HT1080 (cell line): Measurements from ENCODE around the gene PALM3. TPM values are rescaled to one million over a fixed set of nuclear protein-coding genes. Genes with fewer than 3 reads are reported as not detected.

Experiments used
- total RNA-seq: library from RNA; depleted of rRNA; stranded (reverse); fragments of >200 nt; shearing (Covaris generic); gene quantifications from 2 replicates; pipeline ENCODE4 v1.2.3, GENCODE V29; 2014; rRNA removed

Gene PALM3
- total RNA-seq, 1 experiment from 2014 or later = 3.9 TPM

Other genes starting within 250 kb of the PALM3 start
- not detected in 2 replicates for gene NANOS3, start 184.9 kb downstream of the PALM3 start, total RNA-seq
- 2.0 and 3.3 TPM in 2 replicates for gene BRME1, start 156.0 kb downstream of the PALM3 start, total RNA-seq
- gene CC2D1A, start 155.9 kb downstream of the PALM3 start, total RNA-seq = 16.8 and 19.7 TPM in 2 replicates
- 0.23 and 0.37 TPM in 2 replicates for gene PODNL1, start 123.7 kb downstream of the PALM3 start, total RNA-seq
- gene DCAF15, start 109.6 kb downstream of the PALM3 start, total RNA-seq = 35.0 and 44.0 TPM in 2 replicates
- gene RFX1, start 55.8 kb downstream of the PALM3 start, total RNA-seq = 3.1 and 3.8 TPM in 2 replicates
- gene RLN3, start 33.9 kb downstream of the PALM3 start, total RNA-seq = not detected in 2 replicates
- 20.7 and 22.6 TPM in 2 replicates for gene IL27RA, start 30.3 kb downstream of the PALM3 start, total RNA-seq
- gene MISP3, start 10.7 kb upstream of the PALM3 start, total RNA-seq = 1.4 and 1.5 TPM in 2 replicates
- 0.23 TPM in 1 of 2 replicates, not detected in the other for gene C19orf67, start 23.7 kb upstream of the PALM3 start, total RNA-seq
- gene SAMD1, start 28.7 kb upstream of the PALM3 start, total RNA-seq = 67.3 and 74.3 TPM in 2 replicates
- gene PRKACA, start 55.7 kb upstream of the PALM3 start, total RNA-seq = 17.6 and 25.6 TPM in 2 replicates
- gene ASF1B, start 74.5 kb upstream of the PALM3 start, total RNA-seq = 80.4 and 123 TPM in 2 replicates
- 8.7 and 17.4 TPM in 2 replicates for gene ADGRL1, start 144.1 kb upstream of the PALM3 start, total RNA-seq